ES-I3 (cell line): ENCODE results near the gene RSPH9.

Source experiments
- H3K36me3 ChIP-seq: 2 replicates; pipeline ENCODE4 v1.6.1; 2013; ENCODE audit warnings: mild to moderate bottlenecking, low read length, control low read depth, moderate library complexity; ENCODE audit not compliant: insufficient read depth
- H3K4me1 ChIP-seq: 2 replicates; pipeline ENCODE4 v1.6.1; 2013; ENCODE audit warnings: mild to moderate bottlenecking, control low read depth, low read length; ENCODE audit not compliant: insufficient read depth
- H3K9ac ChIP-seq: 2 replicates; pipeline ENCODE4 v1.6.1; 2013; ENCODE audit warnings: low read depth, mild to moderate bottlenecking, low read length, moderate library complexity
- H3K9me3 ChIP-seq: 2 replicates; pipeline ENCODE4 v1.6.1; 2013; ENCODE audit warnings: mild to moderate bottlenecking, low read length, moderate library complexity; ENCODE audit not compliant: control insufficient read depth, insufficient read depth

Gene RSPH9

GRCh38 chr6:43644940-43645612 lies at the start of gene RSPH9:
RSPH9 (plus strand) TSS chr6:43645036; CDS start chr6:43645099, 63 bp downstream.
- peak within 1 kb of the TSS; percentile 69; the same call in 1 of the 2 replicates for H3K9ac ChIP-seq
- H3K9me3 ChIP-seq = no peaks in the 10 kb centered on the region
- peaks cover 6% of the 10 kb centered on the region; the same call in 1 of the 2 replicates for H3K36me3 ChIP-seq
- H3K4me1 ChIP-seq = peaks cover 5% of the 10 kb centered on the region; the same call in 1 of the 2 replicates

GRCh38 chr6:43600595-43600994 lies 44.2 kb upstream of the RSPH9 start:
- H3K36me3 ChIP-seq = peaks cover 13% of the 10 kb centered on the region
- no peak overlapping the region for H3K9ac ChIP-seq
- no peaks in the 10 kb centered on the region for H3K9me3 ChIP-seq
- H3K4me1 ChIP-seq = no peaks in the 10 kb centered on the region

- peaks cover 13% of the 10 kb centered on the region for H3K36me3 ChIP-seq
- no peaks in the 10 kb centered on the region for H3K9me3 ChIP-seq
- H3K9ac ChIP-seq = no peak overlapping the region
- H3K4me1 ChIP-seq = no peaks in the 10 kb centered on the region
These were observed 40.7 kb upstream of the RSPH9 start for GRCh38 chr6:43604174-43604573.

GRCh38 chr6:43606019-43606418 lies 38.8 kb upstream of the RSPH9 start:
- no peaks in the 10 kb centered on the region for H3K9me3 ChIP-seq
- H3K36me3 ChIP-seq = peaks cover 10% of the 10 kb centered on the region
- H3K4me1 ChIP-seq = no peaks in the 10 kb centered on the region
- no peak overlapping the region for H3K9ac ChIP-seq

GRCh38 chr6:43608310-43608763 lies 36.5 kb upstream of the RSPH9 start:
- Histone ChIP-seq H3K4me1 (no peaks in the 10 kb centered on the region), H3K9me3 (no peaks in the 10 kb centered on the region), H3K9ac (no peak overlapping the region), H3K36me3 (peaks cover 14% of the 10 kb centered on the region)

GRCh38 chr6:43608807-43609206 lies 36.0 kb upstream of the RSPH9 start:
- Histone ChIP-seq H3K4me1 (no peaks in the 10 kb centered on the region), H3K36me3 (peaks cover 19% of the 10 kb centered on the region), H3K9me3 (no peaks in the 10 kb centered on the region), H3K9ac (no peak overlapping the region)

- no peaks in the 10 kb centered on the region for H3K4me1 ChIP-seq
- H3K9ac ChIP-seq = no peak overlapping the region
- peaks cover 21% of the 10 kb centered on the region for H3K36me3 ChIP-seq
- no peaks in the 10 kb centered on the region for H3K9me3 ChIP-seq
These were observed 35.4 kb upstream of the RSPH9 start for GRCh38 chr6:43609402-43609801.

- Histone ChIP-seq H3K4me1 (no peaks in the 10 kb centered on the region), H3K36me3 (peaks cover 15% of the 10 kb centered on the region), H3K9me3 (no peaks in the 10 kb centered on the region), H3K9ac (no peak overlapping the region)
These were observed 34.4 kb upstream of the RSPH9 start for GRCh38 chr6:43610431-43610830.

GRCh38 chr6:43613721-43614395 lies 31.0 kb upstream of the RSPH9 start:
- H3K36me3 ChIP-seq = peaks cover 15% of the 10 kb centered on the region
- no peak overlapping the region for H3K9ac ChIP-seq
- H3K9me3 ChIP-seq = no peaks in the 10 kb centered on the region
- no peaks in the 10 kb centered on the region for H3K4me1 ChIP-seq

- Histone ChIP-seq H3K9me3 (no peaks in the 10 kb centered on the region), H3K36me3 (peaks cover 15% of the 10 kb centered on the region), H3K9ac (no peak overlapping the region)
These were observed 30.5 kb upstream of the RSPH9 start for GRCh38 chr6:43614396-43614730.

GRCh38 chr6:43616725-43617472 lies 27.9 kb upstream of the RSPH9 start:
- no peaks in the 10 kb centered on the region for H3K4me1 ChIP-seq
- H3K36me3 ChIP-seq = peaks cover 19% of the 10 kb centered on the region

More at GRCh38 chr6:43614396-43614730, 30.5 kb upstream of the RSPH9 start:
- H3K4me1 ChIP-seq = no peaks in the 10 kb centered on the region

GRCh38 chr6:43621078-43621835 lies 23.6 kb upstream of the RSPH9 start:
- H3K36me3 ChIP-seq = peaks cover 31% of the 10 kb centered on the region
- no peak overlapping the region for H3K9ac ChIP-seq
- no peaks in the 10 kb centered on the region for H3K9me3 ChIP-seq
- no peaks in the 10 kb centered on the region for H3K4me1 ChIP-seq

More at GRCh38 chr6:43616725-43617472, 27.9 kb upstream of the RSPH9 start:
- no peaks in the 10 kb centered on the region for H3K9me3 ChIP-seq
- no peak overlapping the region for H3K9ac ChIP-seq

GRCh38 chr6:43621836-43622180 lies 23.0 kb upstream of the RSPH9 start:
- no peak overlapping the region for H3K9ac ChIP-seq
- no peaks in the 10 kb centered on the region for H3K4me1 ChIP-seq
- no peaks in the 10 kb centered on the region for H3K9me3 ChIP-seq
- peaks cover 31% of the 10 kb centered on the region for H3K36me3 ChIP-seq

- Histone ChIP-seq H3K4me1 (no peaks in the 10 kb centered on the region), H3K9ac (no peak overlapping the region), H3K9me3 (no peaks in the 10 kb centered on the region), H3K36me3 (peaks cover 31% of the 10 kb centered on the region)
These were observed 22.3 kb upstream of the RSPH9 start for GRCh38 chr6:43622541-43622940.
